ENCODE data around the gene PCDHGC4.

Gene PCDHGC4

GRCh38 chr5:141508798-141509611, 24.2 kb downstream of the PCDHGC4 start:
- peaks cover 15% of the 10 kb centered on the region for H3K4me1 ChIP-seq (ENCODE audit: control insufficient read depth, insufficient read depth, low read length)
- H3K36me3 ChIP-seq (ENCODE audit: control insufficient read depth, insufficient read depth, low read length) = no peaks in the 10 kb centered on the region
- no peak overlapping the region for H3K9ac ChIP-seq (ENCODE audit: low read length)
- no peaks in the 10 kb centered on the region for H3K27me3 ChIP-seq (ENCODE audit: control insufficient read depth, insufficient read depth, low read length)
- H3K9me3 ChIP-seq (ENCODE audit: control insufficient read depth, low read length) = no peaks in the 10 kb centered on the region
- H3K4me3 ChIP-seq (ENCODE audit: low read length) = no peak overlapping the region

- H3K4me1 ChIP-seq (ENCODE audit: control insufficient read depth, insufficient read depth, low read length) = peaks cover 22% of the 10 kb centered on the region
Measured at GRCh38 chr5:141510160-141510559, 25.3 kb downstream of the PCDHGC4 start.

GRCh38 chr5:141510850-141511601, 26.2 kb downstream of the PCDHGC4 start:
- Histone ChIP-seq H3K9ac (ENCODE audit: low read length) (no peak overlapping the region), H3K4me3 (ENCODE audit: low read length) (no peak overlapping the region), H3K36me3 (ENCODE audit: control insufficient read depth, insufficient read depth, low read length) (no peaks in the 10 kb centered on the region), H3K4me1 (ENCODE audit: control insufficient read depth, insufficient read depth, low read length) (peaks cover 22% of the 10 kb centered on the region), H3K9me3 (ENCODE audit: control insufficient read depth, low read length) (no peaks in the 10 kb centered on the region), H3K27me3 (ENCODE audit: control insufficient read depth, insufficient read depth, low read length) (no peaks in the 10 kb centered on the region)

More at GRCh38 chr5:141510160-141510559, 25.3 kb downstream of the PCDHGC4 start:
- Histone ChIP-seq H3K27me3 (ENCODE audit: control insufficient read depth, insufficient read depth, low read length) (no peaks in the 10 kb centered on the region), H3K9me3 (ENCODE audit: control insufficient read depth, low read length) (no peaks in the 10 kb centered on the region), H3K4me3 (ENCODE audit: low read length) (no peak overlapping the region), H3K36me3 (ENCODE audit: control insufficient read depth, insufficient read depth, low read length) (no peaks in the 10 kb centered on the region), H3K9ac (ENCODE audit: low read length) (no peak overlapping the region)

GRCh38 chr5:141511771-141512325, 27.0 kb downstream of the PCDHGC4 start:
- peak overlapping the region; percentile 38 for H3K9ac ChIP-seq (ENCODE audit: low read length)
- no peaks in the 10 kb centered on the region for H3K27me3 ChIP-seq (ENCODE audit: control insufficient read depth, insufficient read depth, low read length)
- no peak overlapping the region for H3K4me3 ChIP-seq (ENCODE audit: low read length)
- H3K9me3 ChIP-seq (ENCODE audit: control insufficient read depth, low read length) = no peaks in the 10 kb centered on the region
- H3K36me3 ChIP-seq (ENCODE audit: control insufficient read depth, insufficient read depth, low read length) = no peaks in the 10 kb centered on the region
- H3K4me1 ChIP-seq (ENCODE audit: control insufficient read depth, insufficient read depth, low read length) = peaks cover 22% of the 10 kb centered on the region

- Histone ChIP-seq H3K36me3 (ENCODE audit: control insufficient read depth, insufficient read depth, low read length) (no peaks in the 10 kb centered on the region), H3K4me3 (ENCODE audit: low read length) (no peak overlapping the region), H3K9me3 (ENCODE audit: control insufficient read depth, low read length) (no peaks in the 10 kb centered on the region), H3K9ac (ENCODE audit: low read length) (peak overlapping the region; percentile 38), H3K4me1 (ENCODE audit: control insufficient read depth, insufficient read depth, low read length) (peaks cover 22% of the 10 kb centered on the region), H3K27me3 (ENCODE audit: control insufficient read depth, insufficient read depth, low read length) (no peaks in the 10 kb centered on the region)
Measured at GRCh38 chr5:141512390-141512910, 27.6 kb downstream of the PCDHGC4 start.

GRCh38 chr5:141512911-141513626, 28.2 kb downstream of the PCDHGC4 start:
- Histone ChIP-seq H3K9ac (ENCODE audit: low read length) (peak overlapping the region; percentile 31), H3K36me3 (ENCODE audit: control insufficient read depth, insufficient read depth, low read length) (no peaks in the 10 kb centered on the region), H3K4me1 (ENCODE audit: control insufficient read depth, insufficient read depth, low read length) (peaks cover 22% of the 10 kb centered on the region), H3K9me3 (ENCODE audit: control insufficient read depth, low read length) (no peaks in the 10 kb centered on the region), H3K27me3 (ENCODE audit: control insufficient read depth, insufficient read depth, low read length) (no peaks in the 10 kb centered on the region), H3K4me3 (ENCODE audit: low read length) (peak overlapping the region; percentile 9)

- Histone ChIP-seq H3K36me3 (ENCODE audit: control insufficient read depth, insufficient read depth, low read length) (no peaks in the 10 kb centered on the region), H3K27me3 (ENCODE audit: control insufficient read depth, insufficient read depth, low read length) (no peaks in the 10 kb centered on the region), H3K4me3 (ENCODE audit: low read length) (no peak overlapping the region), H3K9me3 (ENCODE audit: control insufficient read depth, low read length) (no peaks in the 10 kb centered on the region), H3K9ac (ENCODE audit: low read length) (peak overlapping the region; percentile 31), H3K4me1 (ENCODE audit: control insufficient read depth, insufficient read depth, low read length) (peaks cover 22% of the 10 kb centered on the region)
Measured at GRCh38 chr5:141513627-141514329, 28.9 kb downstream of the PCDHGC4 start.

GRCh38 chr5:141514330-141515133, 29.7 kb downstream of the PCDHGC4 start:
- Histone ChIP-seq H3K36me3 (ENCODE audit: control insufficient read depth, insufficient read depth, low read length) (no peaks in the 10 kb centered on the region), H3K27me3 (ENCODE audit: control insufficient read depth, insufficient read depth, low read length) (no peaks in the 10 kb centered on the region), H3K4me1 (ENCODE audit: control insufficient read depth, insufficient read depth, low read length) (peaks cover 22% of the 10 kb centered on the region), H3K4me3 (ENCODE audit: low read length) (no peak overlapping the region), H3K9ac (ENCODE audit: low read length) (no peak overlapping the region), H3K9me3 (ENCODE audit: control insufficient read depth, low read length) (no peaks in the 10 kb centered on the region)

GRCh38 chr5:141515141-141515540, 30.3 kb downstream of the PCDHGC4 start:
- H3K4me3 ChIP-seq (ENCODE audit: low read length) = no peak overlapping the region
- H3K4me1 ChIP-seq (ENCODE audit: control insufficient read depth, insufficient read depth, low read length) = peaks cover 25% of the 10 kb centered on the region
- no peak overlapping the region for H3K9ac ChIP-seq (ENCODE audit: low read length)
- H3K9me3 ChIP-seq (ENCODE audit: control insufficient read depth, low read length) = no peaks in the 10 kb centered on the region
- no peaks in the 10 kb centered on the region for H3K36me3 ChIP-seq (ENCODE audit: control insufficient read depth, insufficient read depth, low read length)
- no peaks in the 10 kb centered on the region for H3K27me3 ChIP-seq (ENCODE audit: control insufficient read depth, insufficient read depth, low read length)

GRCh38 chr5:141515946-141516671, 31.3 kb downstream of the PCDHGC4 start:
- Histone ChIP-seq H3K9me3 (ENCODE audit: control insufficient read depth, low read length) (no peaks in the 10 kb centered on the region), H3K4me3 (ENCODE audit: low read length) (no peak overlapping the region), H3K9ac (ENCODE audit: low read length) (no peak overlapping the region), H3K36me3 (ENCODE audit: control insufficient read depth, insufficient read depth, low read length) (no peaks in the 10 kb centered on the region), H3K27me3 (ENCODE audit: control insufficient read depth, insufficient read depth, low read length) (no peaks in the 10 kb centered on the region), H3K4me1 (ENCODE audit: control insufficient read depth, insufficient read depth, low read length) (peaks cover 35% of the 10 kb centered on the region)
